H9 (cell line): ENCODE results near the gene ZNF691. TPM values are rescaled to one million over a fixed set of nuclear protein-coding genes. Genes with fewer than 3 reads are reported as not detected.
"Not testable (repeated sequence)": the region's sequence is repeated elsewhere in the genome, so short reads cannot be mapped to it uniquely, and the experiment has no call there.

ENCODE experiments used
- DNase-seq: peaks from one replicate; pipeline ENCODE4 v3.0.0-alpha.2; 2017
- H2AFZ ChIP-seq: one replicate; pipeline ENCODE4 v1.6.1; 2013; ENCODE audit warnings: mild to moderate bottlenecking, low read length, control low read depth, moderate library complexity
- H2AK5ac ChIP-seq: 2 replicates; pipeline ENCODE4 v1.6.1; 2013; ENCODE audit warnings: low read length, control low read depth, mixed read lengths; ENCODE audit not compliant: insufficient read length
- H2BK120ac ChIP-seq: one replicate; pipeline ENCODE4 v1.6.1; 2013; ENCODE audit warnings: low read depth, mild to moderate bottlenecking, low read length, control low read depth, inconsistent platforms; ENCODE audit not compliant: poor library complexity, severe bottlenecking
- H2BK12ac ChIP-seq: 2 replicates; pipeline ENCODE4 v1.6.1; 2013; ENCODE audit warnings: low read length, control low read depth, mixed read lengths, low read depth; ENCODE audit not compliant: insufficient read length
- H2BK15ac ChIP-seq: 2 replicates; pipeline ENCODE4 v1.6.1; 2013; ENCODE audit warnings: low read depth, low read length, control low read depth
- H2BK20ac ChIP-seq: one replicate; pipeline ENCODE4 v1.6.1; 2013; ENCODE audit warnings: low read depth, mild to moderate bottlenecking, low read length, control low read depth, inconsistent platforms; ENCODE audit not compliant: poor library complexity, severe bottlenecking
- H2BK5ac ChIP-seq: 2 replicates; pipeline ENCODE4 v1.6.1; 2013; ENCODE audit warnings: low read length, control low read depth, mixed read lengths; ENCODE audit not compliant: insufficient read length
- H3K14ac ChIP-seq: 2 replicates; pipeline ENCODE4 v1.6.1; 2013; ENCODE audit warnings: low read length, control low read depth; ENCODE audit not compliant: insufficient read depth
- H3K18ac ChIP-seq: 2 replicates; pipeline ENCODE4 v1.6.1; 2013; ENCODE audit warnings: low read depth, mild to moderate bottlenecking, mixed read lengths, low read length, control low read depth; ENCODE audit not compliant: insufficient read length
- H3K23ac ChIP-seq: 2 replicates; pipeline ENCODE4 v1.6.1; 2013; ENCODE audit warnings: low read length, control low read depth, mixed read lengths, low read depth; ENCODE audit not compliant: insufficient read length
- H3K23me2 ChIP-seq: 2 replicates; pipeline ENCODE4 v1.6.1; 2013; ENCODE audit warnings: low read depth, mild to moderate bottlenecking, mixed read lengths, low read length, control low read depth; ENCODE audit not compliant: insufficient read length, poor library complexity, severe bottlenecking
- H3K27ac ChIP-seq: 2 replicates; pipeline ENCODE4 v1.5.1; 2013; ENCODE audit warnings: low read length, control low read depth, mixed read lengths, low read depth; ENCODE audit not compliant: insufficient read length
- H3K27me3 ChIP-seq: 2 replicates; pipeline ENCODE4 v1.6.1; 2013; ENCODE audit warnings: low read length, control low read depth, inconsistent platforms; ENCODE audit not compliant: insufficient read depth
- H3K4ac ChIP-seq: 2 replicates; pipeline ENCODE4 v1.6.1; 2013; ENCODE audit warnings: low read depth, mild to moderate bottlenecking, control low read depth, inconsistent platforms, low read length, moderate library complexity
- H3K4me1 ChIP-seq: 2 replicates; pipeline ENCODE4 v1.6.1; 2013; ENCODE audit warnings: low read length, control low read depth, inconsistent platforms; ENCODE audit not compliant: insufficient read depth
- H3K4me2 ChIP-seq: 2 replicates; pipeline ENCODE4 v1.6.1; 2013; ENCODE audit warnings: low read length, control low read depth, mixed read lengths; ENCODE audit not compliant: insufficient read length, insufficient read depth
- H3K56ac ChIP-seq: 2 replicates; pipeline ENCODE4 v1.6.1; 2013; ENCODE audit warnings: low read depth, mild to moderate bottlenecking, mixed read lengths, low read length, control low read depth; ENCODE audit not compliant: insufficient read length
- H3K79me1 ChIP-seq: 2 replicates; pipeline ENCODE4 v1.6.1; 2013; ENCODE audit warnings: low read depth, mild to moderate bottlenecking, moderate library complexity, low read length, control low read depth, inconsistent platforms; ENCODE audit not compliant: insufficient read depth, poor library complexity, severe bottlenecking
- H3K79me2 ChIP-seq: 2 replicates; pipeline ENCODE4 v1.6.1; 2013; ENCODE audit warnings: low read length, control low read depth, inconsistent platforms; ENCODE audit not compliant: insufficient read depth
- H3K9ac ChIP-seq: 2 replicates; pipeline ENCODE4 v1.6.1; 2013; ENCODE audit warnings: low read length, control low read depth, mixed read lengths; ENCODE audit not compliant: insufficient read length; ENCODE audit errors: extremely low read depth
- H3K9me3 ChIP-seq: one replicate; pipeline ENCODE4 v1.6.1; 2013; ENCODE audit warnings: low read depth, low read length, inconsistent platforms; ENCODE audit not compliant: control insufficient read depth
- H3T11ph ChIP-seq: one replicate; pipeline ENCODE4 v1.6.1; 2013; ENCODE audit warnings: mild to moderate bottlenecking, low read length, control low read depth, inconsistent platforms
- H4K20me1 ChIP-seq: one replicate; pipeline ENCODE4 v1.6.1; 2013; ENCODE audit not compliant: control insufficient read depth, insufficient read length, insufficient read depth
- H4K5ac ChIP-seq: 2 replicates; pipeline ENCODE4 v1.6.1; 2013; ENCODE audit warnings: low read depth, mild to moderate bottlenecking, mixed read lengths, low read length, control low read depth; ENCODE audit not compliant: insufficient read length
- H4K8ac ChIP-seq: replicated peaks from 2 replicates; pipeline ENCODE4 v1.6.1; 2013; ENCODE audit warnings: low read length, control low read depth, mixed read lengths, low read depth; ENCODE audit not compliant: insufficient read length
- H4K91ac ChIP-seq: 2 replicates; pipeline ENCODE4 v1.6.1; 2013; ENCODE audit warnings: low read depth, mild to moderate bottlenecking, moderate library complexity, mixed read lengths, low read length, control low read depth; ENCODE audit not compliant: insufficient read length
- H3K27ac Mint-ChIP-seq, 3 experiments: 2 replicates in 2 of 3; 3 replicates in 1 of 3; pipeline ENCODE4 v1.8.0; 2020 to 2021; ENCODE audit warnings: mixed read lengths in 3 of 3, mild to moderate bottlenecking in 1 of 3, moderate library complexity in 1 of 3
- H3K27me3 Mint-ChIP-seq: 2 replicates; pipeline ENCODE4 v1.8.0; 2021; ENCODE audit warnings: low read depth, mild to moderate bottlenecking, moderate library complexity, mixed read lengths
- H3K36me3 Mint-ChIP-seq, 3 experiments: 2 replicates in 2 of 3; 3 replicates in 1 of 3; pipeline ENCODE4 v1.8.0; 2020 to 2021; ENCODE audit warnings: low read depth in 3 of 3, mixed read lengths in 3 of 3; ENCODE audit not compliant: insufficient read depth in 1 of 3
- H3K4me1 Mint-ChIP-seq, 2 experiments: 2 replicates each; pipeline ENCODE4 v1.8.0; 2020; ENCODE audit warnings: mixed read lengths in 2 of 2
- H3K4me3 Mint-ChIP-seq, 2 experiments: 2 replicates in 1 of 2; 3 replicates in 1 of 2; pipeline ENCODE4 v1.8.0; 2020 to 2021; ENCODE audit warnings: mild to moderate bottlenecking in 2 of 2, mixed read lengths in 2 of 2, moderate library complexity in 1 of 2
- H3K9me3 Mint-ChIP-seq, 2 experiments: 2 replicates in 1 of 2; 3 replicates in 1 of 2; pipeline ENCODE4 v1.8.0; 2020; ENCODE audit warnings: mild to moderate bottlenecking in 2 of 2, mixed read lengths in 2 of 2, moderate library complexity in 1 of 2
- CTCF ChIP-seq: fragments of 200-600 bp; sonication (generic); conservative IDR thresholded peaks from 3 replicates; pipeline ENCODE4 v1.8.0; 2021; ENCODE audit warnings: antibody characterized with exemption, mild to moderate bottlenecking
- WGBS: extraction: QIAGEN DNeasy Blood & Tissue Kit; methylation state at CpG from one replicate; pipeline ENCODE4 v1.1.7; 2013; ENCODE audit warnings: missing lambda C conversion rate, low lambda C conversion rate, mixed read lengths; ENCODE audit not compliant: insufficient read length; ENCODE audit errors: extremely low coverage; 5-methylcytosine and 5-hydroxymethylcytosine counted together
- total RNA-seq: library from RNA; stranded (reverse); gene quantifications from 2 replicates; pipeline ENCODE4 v1.2.1, GENCODE V29; 2021

Gene ZNF691
- total RNA-seq, 1 experiment from 2014 or later, result 20.1 TPM

GRCh38 chr1:42866549-42866948, 20.1 kb downstream of the ZNF691 start:
- Histone ChIP-seq H2BK20ac (no peak overlapping the region), H3K9ac (no peak overlapping the region), H4K20me1 (no peaks in the 10 kb centered on the region), H3K14ac (no peak overlapping the region), H2BK12ac (no peak overlapping the region), H3K4ac (no peak overlapping the region), H3K23ac (no peak overlapping the region), H4K91ac (no peak overlapping the region), H4K5ac (no peak overlapping the region), H3K18ac (no peak overlapping the region), H3K4me1 (no peaks in the 10 kb centered on the region), H3T11ph (no peak overlapping the region), H3K27ac (no peak overlapping the region), H4K8ac (no peak overlapping the region), H2BK120ac (no peak overlapping the region), H3K23me2 (no peaks in the 10 kb centered on the region), H3K56ac (no peak overlapping the region), H2AK5ac (no peak overlapping the region), H2BK15ac (no peak overlapping the region), H3K79me2 (no peaks in the 10 kb centered on the region), H3K9me3 (no peaks in the 10 kb centered on the region), H3K4me2 (no peak overlapping the region), H2BK5ac (no peak overlapping the region), H3K79me1 (no peaks in the 10 kb centered on the region), H2AFZ (no peak overlapping the region), H3K27me3 (no peaks in the 10 kb centered on the region)
- peaks cover 3 to 7% of the 10 kb centered on the region in 2 experiments; a peak in 4 of 5 replicates for H3K9me3 Mint-ChIP-seq
- no peak overlapping the region for H3K4me3 Mint-ChIP-seq
- no CpG with 5 or more reads among the region's 5 CpGs for WGBS
- peaks cover 12% of the 10 kb centered on the region for H3K27me3 Mint-ChIP-seq
- no peak for DNase-seq
- no peaks in the 10 kb centered on the region for H3K4me1 Mint-ChIP-seq
- no peak for TF ChIP-seq CTCF
- peaks cover 0 to 2% (median 0%) of the 10 kb centered on the region in 3 experiments; a peak in 1 of 7 replicates for H3K36me3 Mint-ChIP-seq
- H3K27ac Mint-ChIP-seq, result no peak overlapping the region

GRCh38 chr1:42868466-42868865, 22.1 kb downstream of the ZNF691 start:
- H3K23ac ChIP-seq, H3K23me2 ChIP-seq, H3K4me1 Mint-ChIP-seq, H4K91ac ChIP-seq, H3K27ac ChIP-seq, H3K4me2 ChIP-seq, H3T11ph ChIP-seq, H3K4ac ChIP-seq, H2BK20ac ChIP-seq, H3K27ac Mint-ChIP-seq, H3K27me3 ChIP-seq, H4K5ac ChIP-seq, H3K36me3 Mint-ChIP-seq, H3K79me1 ChIP-seq, H2BK5ac ChIP-seq, H3K9me3 ChIP-seq, H2AFZ ChIP-seq, H3K79me2 ChIP-seq, DNase-seq, H2BK15ac ChIP-seq, H2BK120ac ChIP-seq, H3K9ac ChIP-seq, H2AK5ac ChIP-seq, H2BK12ac ChIP-seq, H3K18ac ChIP-seq, H4K20me1 ChIP-seq, H3K4me3 Mint-ChIP-seq, H3K14ac ChIP-seq, H3K4me1 ChIP-seq, H3K56ac ChIP-seq, H4K8ac ChIP-seq: not testable (repeated sequence)
- peaks cover 11% of the 10 kb centered on the region for H3K27me3 Mint-ChIP-seq
- WGBS, result no CpG with 5 or more reads among the region's 4 CpGs
- H3K9me3 Mint-ChIP-seq, result peaks cover 7 to 10% of the 10 kb centered on the region in 2 experiments; a peak in 4 of 5 replicates
